ENCODE measurements around the gene HCRTR1.

HCRTR1 gene

DNA sequence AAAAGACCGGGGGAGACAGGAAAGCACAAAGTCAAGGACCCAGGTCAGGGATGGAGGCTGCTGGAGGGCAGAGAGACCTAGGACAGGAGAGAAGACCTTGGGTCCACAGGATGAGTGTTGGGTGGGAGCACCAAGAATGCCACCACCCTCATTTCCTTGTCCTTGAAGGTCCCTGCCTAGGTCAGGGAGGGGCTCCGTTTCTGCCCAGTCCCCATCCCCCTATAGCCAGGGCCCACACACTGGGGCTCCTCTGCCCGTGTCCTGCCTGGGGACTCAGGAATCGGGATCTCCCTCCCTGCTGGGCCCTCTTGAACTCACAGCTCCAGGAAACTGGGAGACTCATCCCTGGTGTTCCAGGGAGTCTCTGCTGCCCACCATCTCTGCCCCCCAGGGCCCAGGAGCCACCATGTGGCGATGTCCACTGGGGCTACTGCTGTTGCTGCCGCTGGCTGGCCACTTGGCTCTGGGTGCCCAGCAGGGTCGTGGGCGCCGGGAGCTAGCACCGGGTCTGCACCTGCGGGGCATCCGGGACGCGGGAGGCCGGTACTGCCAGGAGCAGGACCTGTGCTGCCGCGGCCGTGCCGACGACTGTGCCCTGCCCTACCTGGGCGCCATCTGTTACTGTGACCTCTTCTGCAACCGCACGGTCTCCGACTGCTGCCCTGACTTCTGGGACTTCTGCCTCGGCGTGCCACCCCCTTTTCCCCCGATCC lies 40.6 kb upstream of the HCRTR1 start:
- peak overlapping the region; percentile 29 to 48 for H3K4me3 ChIP-seq (replicated peaks in 1 of 2; ENCODE audit: low read depth in 2 of 2, low read length in 2 of 2)
- TF ChIP-seq, protein P1, sequence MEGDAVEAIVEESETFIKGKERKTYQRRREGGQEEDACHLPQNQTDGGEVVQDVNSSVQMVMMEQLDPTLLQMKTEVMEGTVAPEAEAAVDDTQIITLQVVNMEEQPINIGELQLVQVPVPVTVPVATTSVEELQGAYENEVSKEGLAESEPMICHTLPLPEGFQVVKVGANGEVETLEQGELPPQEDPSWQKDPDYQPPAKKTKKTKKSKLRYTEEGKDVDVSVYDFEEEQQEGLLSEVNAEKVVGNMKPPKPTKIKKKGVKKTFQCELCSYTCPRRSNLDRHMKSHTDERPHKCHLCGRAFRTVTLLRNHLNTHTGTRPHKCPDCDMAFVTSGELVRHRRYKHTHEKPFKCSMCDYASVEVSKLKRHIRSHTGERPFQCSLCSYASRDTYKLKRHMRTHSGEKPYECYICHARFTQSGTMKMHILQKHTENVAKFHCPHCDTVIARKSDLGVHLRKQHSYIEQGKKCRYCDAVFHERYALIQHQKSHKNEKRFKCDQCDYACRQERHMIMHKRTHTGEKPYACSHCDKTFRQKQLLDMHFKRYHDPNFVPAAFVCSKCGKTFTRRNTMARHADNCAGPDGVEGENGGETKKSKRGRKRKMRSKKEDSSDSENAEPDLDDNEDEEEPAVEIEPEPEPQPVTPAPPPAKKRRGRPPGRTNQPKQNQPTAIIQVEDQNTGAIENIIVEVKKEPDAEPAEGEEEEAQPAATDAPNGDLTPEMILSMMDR (IDR thresholded peaks at IDR 0.05; ENCODE audit: low read depth, low read length), result no peak
- no peak for DNase-seq (ENCODE audit: low read depth in 2 of 2)

DNA sequence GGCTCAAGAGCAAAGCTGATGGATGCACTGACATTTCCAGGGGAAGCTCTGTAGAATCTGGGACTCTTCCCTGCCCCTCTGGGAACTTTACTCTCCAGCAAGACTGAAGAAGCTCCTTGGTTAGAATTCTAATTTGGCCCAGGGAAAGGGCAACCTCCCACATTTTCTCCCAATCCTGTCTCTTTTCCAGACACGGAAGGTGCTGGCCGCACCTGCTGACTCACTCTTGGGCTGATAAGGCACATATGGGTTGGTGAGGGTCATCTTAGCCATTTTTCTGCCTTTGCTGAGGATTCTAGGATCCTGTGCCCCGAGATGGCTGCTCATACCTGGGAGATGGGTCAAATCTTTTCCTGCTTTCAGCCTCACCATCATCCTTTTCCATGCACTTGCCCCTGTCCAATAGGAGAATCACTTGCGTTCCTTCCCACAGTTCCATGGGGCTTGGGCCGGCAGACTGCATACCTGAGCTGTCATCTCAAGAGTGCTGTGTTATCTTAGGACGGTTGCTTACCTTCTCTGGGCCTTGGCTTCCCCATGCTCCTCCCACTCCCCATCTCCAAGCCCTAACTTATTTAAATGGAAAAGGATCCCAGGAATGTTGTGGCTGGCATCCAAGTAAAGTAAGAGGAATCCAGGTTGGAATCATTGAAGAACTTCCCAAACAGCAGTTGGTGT lies 39.8 kb upstream of the HCRTR1 start:
- TF ChIP-seq, protein P1 (IDR thresholded peaks at IDR 0.05; ENCODE audit: low read depth, low read length), result no peak
- peak in 1 of 2 donors; percentile 72 for DNase-seq (ENCODE audit: low read depth in 2 of 2)
- peak overlapping the region; percentile 17 to 48 for H3K4me3 ChIP-seq (replicated peaks in 1 of 2; ENCODE audit: low read depth in 2 of 2, low read length in 2 of 2)

DNA sequence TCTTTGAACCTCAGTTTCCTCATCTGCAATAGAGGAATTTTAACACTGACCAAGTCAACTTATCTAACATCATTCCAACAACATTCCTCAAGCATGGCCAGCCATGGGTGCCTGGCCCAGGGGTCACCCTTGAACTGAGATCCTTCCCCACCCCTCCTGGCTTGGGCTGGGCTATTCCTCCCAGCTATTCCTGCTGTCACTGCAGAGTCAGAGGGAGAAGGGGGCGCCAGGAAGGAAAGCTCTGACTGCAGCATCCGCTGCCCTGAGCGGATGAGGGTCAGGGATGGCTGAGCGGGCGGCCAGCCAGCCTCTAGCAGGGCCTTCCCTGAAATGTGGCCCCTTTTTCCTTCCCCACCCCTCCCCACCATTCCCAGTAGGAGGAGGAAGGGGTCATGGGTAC lies 38.1 kb upstream of the HCRTR1 start:
- no peak overlapping the region for H3K4me3 ChIP-seq (replicated peaks in 1 of 2; ENCODE audit: low read depth in 2 of 2, low read length in 2 of 2)

DNA sequence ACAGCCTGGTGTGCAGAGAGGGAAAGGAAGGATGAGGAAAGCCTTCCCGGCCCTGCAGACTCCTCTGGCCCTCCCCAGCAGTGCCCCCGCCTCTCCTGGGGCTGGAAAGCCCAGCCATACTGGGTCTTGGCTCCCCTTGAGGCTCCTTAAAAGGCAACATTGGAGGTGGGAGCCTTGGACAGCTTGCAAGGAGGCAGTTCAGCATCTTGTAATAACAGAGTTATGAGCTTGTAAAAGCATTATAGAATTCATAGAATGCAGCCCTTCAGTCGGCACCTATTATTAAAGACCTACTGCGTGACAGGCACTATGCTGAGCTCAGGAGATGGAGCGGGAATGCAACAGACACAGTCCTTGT lies 37.0 kb upstream of the HCRTR1 start:
- DNase-seq (ENCODE audit: low read depth in 2 of 2), result peak; percentile 33 to 52
- TF ChIP-seq, protein P1 (IDR thresholded peaks at IDR 0.05; ENCODE audit: low read depth, low read length), result no peak
- H3K4me3 ChIP-seq (replicated peaks in 1 of 2; ENCODE audit: low read depth in 2 of 2, low read length in 2 of 2), result no peak overlapping the region

More for the DNA sequence above, 38.1 kb upstream of the HCRTR1 start:
- TF ChIP-seq, protein P1 (IDR thresholded peaks at IDR 0.05; ENCODE audit: low read depth, low read length), result no peak
- DNase-seq (ENCODE audit: low read depth in 2 of 2), result peak in 1 of 2 donors; percentile 73

DNA sequence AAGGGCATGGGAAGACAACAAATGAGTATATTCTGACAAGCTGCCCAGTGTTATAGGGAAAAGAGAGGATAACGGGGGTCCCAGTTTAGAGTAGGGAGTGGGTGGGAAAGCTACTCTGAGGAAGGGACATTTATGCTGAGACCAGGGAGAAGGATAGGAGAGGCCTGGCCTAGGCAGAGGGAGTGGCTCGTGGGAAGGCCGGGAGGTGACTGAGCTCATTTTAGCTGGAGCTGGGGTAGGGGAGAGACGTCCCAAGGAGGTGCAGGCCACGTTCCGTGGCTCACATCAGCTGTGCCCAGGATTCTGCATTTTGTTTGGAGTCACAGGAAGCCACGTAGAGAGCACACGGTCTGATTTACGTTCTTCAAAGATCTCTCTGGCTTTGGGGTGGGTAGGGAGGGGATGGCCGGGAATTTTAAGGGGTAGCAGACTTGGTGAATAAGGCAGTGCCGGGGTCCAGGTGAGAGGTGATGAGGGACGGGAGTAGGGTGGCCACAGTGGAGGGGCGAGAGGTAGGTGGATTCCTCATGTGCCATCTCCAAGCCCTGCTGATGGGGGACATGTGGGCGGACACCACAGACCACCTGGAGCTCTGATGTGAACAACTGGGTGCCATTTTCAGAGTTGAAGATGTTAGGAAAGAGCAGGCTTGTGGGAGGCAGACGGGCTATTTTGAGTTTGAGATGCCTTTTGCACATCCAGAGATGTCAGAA lies 36.4 kb upstream of the HCRTR1 start:
- no peak for DNase-seq (ENCODE audit: low read depth in 2 of 2)
- H3K4me3 ChIP-seq (replicated peaks in 1 of 2; ENCODE audit: low read depth in 2 of 2, low read length in 2 of 2), result no peak overlapping the region
- TF ChIP-seq, protein P1 (IDR thresholded peaks at IDR 0.05; ENCODE audit: low read depth, low read length), result no peak

DNA sequence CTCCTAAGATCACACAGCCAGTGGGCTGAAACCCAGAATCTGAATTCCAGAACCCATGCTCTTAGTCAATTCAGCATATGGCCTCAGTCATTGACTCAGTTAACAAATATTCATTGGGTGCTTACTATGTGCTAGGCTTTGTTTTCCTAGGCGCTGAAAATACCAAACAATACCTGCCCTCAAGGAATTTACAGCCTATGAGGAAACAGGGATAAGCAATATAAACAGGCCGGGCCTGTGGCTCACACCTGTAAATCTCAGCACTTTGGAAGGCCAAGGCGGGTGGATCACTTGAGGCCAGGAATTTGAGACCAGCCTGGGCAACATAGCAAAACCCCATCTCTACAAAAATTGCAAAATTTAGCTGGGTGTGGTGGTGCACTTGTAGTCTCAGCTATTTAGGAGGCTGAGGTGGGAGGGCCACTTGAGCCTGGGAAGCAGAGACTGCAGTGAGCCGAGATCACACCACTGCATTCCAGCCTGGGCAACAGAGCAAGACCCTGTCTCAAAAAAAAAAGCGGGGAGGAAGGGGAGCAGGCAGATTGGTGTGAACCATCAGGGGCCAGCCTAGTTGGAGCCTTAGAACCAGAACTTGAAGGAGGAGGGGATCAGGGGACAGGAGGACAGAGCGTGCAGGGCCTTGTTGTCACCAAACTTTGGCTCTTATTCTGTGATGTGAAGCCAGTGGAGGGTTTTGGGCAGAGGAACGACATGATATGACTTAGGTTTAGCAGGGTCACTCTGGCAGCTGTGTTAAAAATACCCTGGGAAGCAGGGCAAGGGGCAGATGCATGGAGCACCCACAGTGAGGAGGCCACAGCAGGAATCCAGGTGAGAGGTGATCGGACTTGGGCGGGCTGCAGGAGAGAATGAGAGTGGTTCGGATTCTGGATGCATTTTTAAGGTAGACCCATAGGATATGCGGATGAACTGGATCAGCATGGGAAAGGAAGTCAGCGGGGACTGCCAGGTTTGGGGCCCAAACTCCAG lies 35.4 kb upstream of the HCRTR1 start:
- DNase-seq (ENCODE audit: low read depth in 2 of 2), result peak in 1 of 2 donors; percentile 64

More for the DNA sequence above, 35.4 kb upstream of the HCRTR1 start:
- no peak overlapping the region for H3K4me3 ChIP-seq (replicated peaks in 1 of 2; ENCODE audit: low read depth in 2 of 2, low read length in 2 of 2)
- TF ChIP-seq, protein P1 (IDR thresholded peaks at IDR 0.05; ENCODE audit: low read depth, low read length), result no peak
